IMR-90 (cell line): ENCODE data around the gene IGSF9B. TPM values are rescaled to one million over a fixed set of nuclear protein-coding genes. Genes with fewer than 3 reads are reported as not detected.

Experiments
- ATAC-seq: fragments of 200-7000 bp; cut with Tn5 transposase; 2 replicates; pipeline ENCODE4 v1.9.1; 2020; ENCODE audit warnings: low read depth, mild to moderate bottlenecking, moderate library complexity
- BruUV-seq: library from RNA; stranded (reverse); fragments of 400-500 nt; replicated peaks from 2 replicates; lab custom pipeline; 2021; lab: Mats Ljungman, UMichigan
- CTCF ChIA-PET: fragments of 300-600 bp; formaldehyde crosslinking; extraction: SDS; loops from one replicate; lab custom pipeline; 2021; ENCODE audit warnings: antibody characterized with exemption; lab: Yijun Ruan, JAX
- POLR2A ChIA-PET: fragments of 300-600 bp; sonication (Branson Sonifier 250); formaldehyde crosslinking; loops from one replicate; lab custom pipeline; 2022; ENCODE audit warnings: antibody characterized with exemption; ENCODE audit not compliant: unreplicated experiment; lab: Charles Lee
- DNase-seq: peaks from one replicate; pipeline ENCODE4 v3.0.0; 2013
- H2AFZ ChIP-seq: replicated peaks from 2 replicates; pipeline ENCODE3; 2013; ENCODE audit warnings: low read length, mild to moderate bottlenecking; ENCODE audit not compliant: poor library complexity
- H2AK5ac ChIP-seq: 2 replicates; pipeline ENCODE4 v1.6.1; 2013; ENCODE audit warnings: low read depth, low read length, inconsistent platforms
- H2AK9ac ChIP-seq: replicated peaks from 2 replicates; pipeline ENCODE3; 2013; ENCODE audit warnings: mild to moderate bottlenecking, low read depth, low read length, moderate library complexity; ENCODE audit not compliant: poor library complexity
- H2BK120ac ChIP-seq: 2 replicates; pipeline ENCODE4 v1.6.1; 2013; ENCODE audit warnings: low read depth, low read length, inconsistent platforms
- H2BK15ac ChIP-seq: 3 replicates; pipeline ENCODE4 v1.6.1; 2013; ENCODE audit warnings: low read depth, low read length, inconsistent platforms
- H2BK20ac ChIP-seq: 2 replicates; pipeline ENCODE4 v1.6.1; 2013; ENCODE audit warnings: low read depth, mild to moderate bottlenecking, inconsistent platforms, low read length, moderate library complexity
- H2BK5ac ChIP-seq: 2 replicates; pipeline ENCODE4 v1.6.1; 2013; ENCODE audit warnings: mild to moderate bottlenecking, low read depth, low read length, inconsistent platforms; ENCODE audit not compliant: poor library complexity, severe bottlenecking
- H3K14ac ChIP-seq: replicated peaks from 2 replicates; pipeline ENCODE4 v1.6.1; 2013; ENCODE audit warnings: low read depth, low read length, inconsistent platforms
- H3K18ac ChIP-seq: 2 replicates; pipeline ENCODE4 v1.6.1; 2013; ENCODE audit warnings: low read depth, low read length, control low read depth
- H3K23ac ChIP-seq: 2 replicates; pipeline ENCODE4 v1.6.1; 2013; ENCODE audit warnings: low read depth, low read length, inconsistent platforms
- H3K27ac ChIP-seq: 2 replicates; pipeline ENCODE4 v1.5.1; 2013; ENCODE audit warnings: mild to moderate bottlenecking, control low read depth, low read length; ENCODE audit not compliant: insufficient read depth
- H3K27me3 ChIP-seq: 2 replicates; pipeline ENCODE4 v1.6.1; 2013; ENCODE audit warnings: low read length; ENCODE audit not compliant: control insufficient read depth, insufficient read depth
- H3K36me3 ChIP-seq: 2 replicates; pipeline ENCODE4 v1.6.1; 2013; ENCODE audit warnings: low read length, mixed read lengths; ENCODE audit not compliant: control insufficient read depth, insufficient read depth
- H3K4ac ChIP-seq: 2 replicates; pipeline ENCODE4 v1.6.1; 2013; ENCODE audit warnings: low read depth, low read length, inconsistent platforms
- H3K4me1 ChIP-seq: 2 replicates; pipeline ENCODE4 v1.6.1; 2013; ENCODE audit warnings: low read length, mixed read lengths; ENCODE audit not compliant: control insufficient read depth, insufficient read depth
- H3K4me2 ChIP-seq: 2 replicates; pipeline ENCODE4 v1.6.1; 2013; ENCODE audit warnings: low read depth, mild to moderate bottlenecking, control low read depth, low read length, moderate library complexity
- H3K4me3 ChIP-seq: 2 replicates; pipeline ENCODE4 v1.5.1; 2013; ENCODE audit warnings: low read depth, mild to moderate bottlenecking, control low read depth, low read length, moderate library complexity; ENCODE audit not compliant: insufficient read depth
- H3K56ac ChIP-seq: 2 replicates; pipeline ENCODE4 v1.6.1; 2013; ENCODE audit warnings: low read length, inconsistent platforms; ENCODE audit not compliant: insufficient read depth; ENCODE audit errors: extremely low read depth
- H3K79me1 ChIP-seq, 2 experiments: 2 replicates each; pipeline ENCODE4 v1.6.1; 2013; ENCODE audit warnings: low read length in 2 of 2, inconsistent platforms in 1 of 2, low read depth in 1 of 2
- H3K9ac ChIP-seq: 2 replicates; pipeline ENCODE4 v1.6.1; 2013; ENCODE audit warnings: low read depth, low read length, control low read depth
- H3K9me1 ChIP-seq: 2 replicates; pipeline ENCODE4 v1.6.1; 2013; ENCODE audit warnings: low read length, inconsistent platforms; ENCODE audit not compliant: insufficient read depth
- H3K9me3 ChIP-seq: 2 replicates; pipeline ENCODE4 v1.6.1; 2013; ENCODE audit warnings: low read length; ENCODE audit not compliant: control insufficient read depth, insufficient read depth
- H4K20me1 ChIP-seq: 2 replicates; pipeline ENCODE4 v1.6.1; 2013; ENCODE audit warnings: low read length, inconsistent platforms; ENCODE audit not compliant: insufficient read depth
- H4K5ac ChIP-seq: 2 replicates; pipeline ENCODE4 v1.6.1; 2013; ENCODE audit warnings: mild to moderate bottlenecking, low read depth, low read length, control low read depth
- H4K8ac ChIP-seq, 2 experiments: 2 replicates each; pipeline ENCODE4 v1.6.1; 2013; ENCODE audit warnings: low read depth in 2 of 2, low read length in 2 of 2, control low read depth in 1 of 2, inconsistent platforms in 1 of 2
- H4K91ac ChIP-seq: 2 replicates; pipeline ENCODE4 v1.6.1; 2013; ENCODE audit warnings: low read depth, low read length, inconsistent platforms; ENCODE audit not compliant: insufficient read depth
- BHLHE40 ChIP-seq: fragments of 150-350 bp; IDR thresholded peaks from 2 replicates; pipeline ENCODE4 v1.6.1; 2016; ENCODE audit warnings: mild to moderate bottlenecking, low read depth, low read length
- CEBPB ChIP-seq: IDR thresholded peaks from 2 replicates; pipeline ENCODE4 v1.6.1; 2012; ENCODE audit warnings: low read depth, low read length, improper control_type of control experiment
- CHD1 ChIP-seq: IDR thresholded peaks from 2 replicates; pipeline ENCODE4 v1.6.1; 2012; ENCODE audit warnings: low read depth, low read length, improper control_type of control experiment
- ELK1 ChIP-seq: fragments of 150-350 bp; IDR thresholded peaks from 2 replicates; pipeline ENCODE4 v1.6.1; 2016; ENCODE audit warnings: low read depth, mild to moderate bottlenecking, low read length, moderate library complexity, borderline replicate concordance
- FOS ChIP-seq: fragments of 150-350 bp; IDR thresholded peaks from 2 replicates; pipeline ENCODE4 v1.6.1; 2016; ENCODE audit warnings: low read depth, low read length
- MAFK ChIP-seq: IDR thresholded peaks from 2 replicates; pipeline ENCODE4 v1.6.1; 2012; ENCODE audit warnings: low read depth, low read length, improper control_type of control experiment
- MAZ ChIP-seq: IDR thresholded peaks from 2 replicates; pipeline ENCODE4 v1.6.1; 2012; ENCODE audit warnings: low read depth, mild to moderate bottlenecking, low read length, improper control_type of control experiment, moderate library complexity, borderline replicate concordance
- MXI1 ChIP-seq: IDR thresholded peaks from 2 replicates; pipeline ENCODE4 v1.6.1; 2012; ENCODE audit warnings: low read depth, mild to moderate bottlenecking, low read length, moderate library complexity, borderline replicate concordance
- NFE2L2 ChIP-seq: fragments of 150-350 bp; IDR thresholded peaks from 2 replicates; pipeline ENCODE4 v1.6.1; 2016; ENCODE audit warnings: low read depth, mild to moderate bottlenecking, low read length
- POLR2A ChIP-seq: IDR thresholded peaks from 2 replicates; pipeline ENCODE4 v1.6.1; 2012; ENCODE audit warnings: mild to moderate bottlenecking, low read depth, low read length
- RAD21 ChIP-seq: IDR thresholded peaks from 2 replicates; pipeline ENCODE4 v1.6.1; 2012; ENCODE audit warnings: low read length, improper control_type of control experiment
- RCOR1 ChIP-seq: IDR thresholded peaks from 2 replicates; pipeline ENCODE4 v1.6.1; 2012; ENCODE audit warnings: mild to moderate bottlenecking, low read length, improper control_type of control experiment; ENCODE audit not compliant: insufficient replicate concordance
- RFX5 ChIP-seq: IDR thresholded peaks from 2 replicates; pipeline ENCODE4 v1.8.0; 2012; ENCODE audit warnings: low read depth, mild to moderate bottlenecking, low read length, moderate library complexity
- SMC3 ChIP-seq: fragments of 150-350 bp; IDR thresholded peaks from 2 replicates; pipeline ENCODE4 v1.6.1; 2016; ENCODE audit warnings: low read depth, mild to moderate bottlenecking, antibody characterized with exemption, low read length, moderate library complexity
- USF2 ChIP-seq: fragments of 150-350 bp; IDR thresholded peaks from 2 replicates; pipeline ENCODE4 v1.6.1; 2017; ENCODE audit warnings: mild to moderate bottlenecking, antibody characterized with exemption, low read length, low read depth
- whole genome bisulfite sequencing, 2 experiments: methylation state at CpG; one replicate each; pipeline versions ENCODE4 v1.1.5 to v1.1.7; 2013; ENCODE audit warnings: missing lambda C conversion rate in 2 of 2; ENCODE audit not compliant: insufficient read length in 1 of 2; ENCODE audit errors: extremely low coverage in 2 of 2; 5-methylcytosine and 5-hydroxymethylcytosine counted together
- dilution Hi-C: fragments of 300-500 bp; cut with HindIII; formaldehyde crosslinking; loops from one replicate; pipeline ENCODE4 v1.14.3; 2018; ENCODE audit warnings: low sequenced_read_pairs; ENCODE audit not compliant: unreplicated experiment
- in situ Hi-C: fragments of 300-500 bp; cut with MboI; formaldehyde crosslinking; loops from 3 replicates; pipeline ENCODE4 v1.14.3; 2019; ENCODE audit warnings: low sequenced_read_pairs, inconsistent platforms, mixed read lengths
- intact Hi-C: fragments of 100-400 bp; cut with micrococcal nuclease; formaldehyde crosslinking; loops from 2 replicates; pipeline ENCODE4 v1.10.0; 2022
- polyA plus RNA-seq, 3 experiments: library from polyadenylated mRNA; depleted of rRNA; stranded (reverse); fragments of >200 nt; gene quantifications; 2 replicates each; pipeline ENCODE4 v1.2.3, GENCODE V29; 2012; ENCODE audit warnings: low replicate concordance in 1 of 3
- total RNA-seq: library from RNA; depleted of rRNA; stranded (reverse); fragments of >200 nt; gene quantifications from 2 replicates; pipeline ENCODE4 v1.2.3, GENCODE V29; 2012
- TF ChIP-seq, protein P1 (sequence below): conservative IDR thresholded peaks from 2 replicates; pipeline ENCODE4 v1.5.1; 2012; ENCODE audit warnings: mild to moderate bottlenecking, low read depth, low read length, improper control_type of control experiment

The IGSF9B gene
- total and polyA plus RNA-seq, 2 of the 4 experiments (the other 2 are of a cell fraction): under 0.01 to 0.10 TPM

GRCh38 chr11:133911171-133911570 is 45.6 kb downstream of the IGSF9B start:
- H2AK5ac ChIP-seq: no peak overlapping the region
- H3K27ac ChIP-seq: no peak overlapping the region
- no peaks in the 10 kb centered on the region for H3K79me1 ChIP-seq
- intact Hi-C loops: no loop called here
- H4K8ac ChIP-seq: no peak overlapping the region
- H2BK120ac ChIP-seq: no peak overlapping the region
- H3K4me3 ChIP-seq: no peak overlapping the region
- TF ChIP-seq SMC3 (no peak), ELK1 (no peak), POLR2A (no peak), CHD1 (no peak), BHLHE40 (no peak), MAZ (no peak), FOS (no peak), RCOR1 (no peak), RAD21 (no peak), CEBPB (no peak), NFE2L2 (no peak), MXI1 (no peak), RFX5 (no peak), USF2 (no peak), MAFK (no peak)
- TF ChIP-seq, protein P1, sequence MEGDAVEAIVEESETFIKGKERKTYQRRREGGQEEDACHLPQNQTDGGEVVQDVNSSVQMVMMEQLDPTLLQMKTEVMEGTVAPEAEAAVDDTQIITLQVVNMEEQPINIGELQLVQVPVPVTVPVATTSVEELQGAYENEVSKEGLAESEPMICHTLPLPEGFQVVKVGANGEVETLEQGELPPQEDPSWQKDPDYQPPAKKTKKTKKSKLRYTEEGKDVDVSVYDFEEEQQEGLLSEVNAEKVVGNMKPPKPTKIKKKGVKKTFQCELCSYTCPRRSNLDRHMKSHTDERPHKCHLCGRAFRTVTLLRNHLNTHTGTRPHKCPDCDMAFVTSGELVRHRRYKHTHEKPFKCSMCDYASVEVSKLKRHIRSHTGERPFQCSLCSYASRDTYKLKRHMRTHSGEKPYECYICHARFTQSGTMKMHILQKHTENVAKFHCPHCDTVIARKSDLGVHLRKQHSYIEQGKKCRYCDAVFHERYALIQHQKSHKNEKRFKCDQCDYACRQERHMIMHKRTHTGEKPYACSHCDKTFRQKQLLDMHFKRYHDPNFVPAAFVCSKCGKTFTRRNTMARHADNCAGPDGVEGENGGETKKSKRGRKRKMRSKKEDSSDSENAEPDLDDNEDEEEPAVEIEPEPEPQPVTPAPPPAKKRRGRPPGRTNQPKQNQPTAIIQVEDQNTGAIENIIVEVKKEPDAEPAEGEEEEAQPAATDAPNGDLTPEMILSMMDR: no peak
- no TSS peak for BruUV-seq
- ChIA-PET CTCF (no interaction called here), POLR2A (no interaction called here)
- peaks cover 10% of the 10 kb centered on the region; the same call in 1 of the 2 replicates for H3K9me3 ChIP-seq
- H4K91ac ChIP-seq: no peak overlapping the region
- H2AK9ac ChIP-seq: no peak overlapping the region
- dilution Hi-C loops: no loop called here
- no peak overlapping the region for H3K23ac ChIP-seq
- no peak overlapping the region for H2BK20ac ChIP-seq
- in situ Hi-C loops: no loop called here
- no peaks in the 10 kb centered on the region for H3K9me1 ChIP-seq
- H2BK15ac ChIP-seq: no peak overlapping the region
- DNase-seq: no peak
- no peak overlapping the region for H3K4ac ChIP-seq
- H3K4me2 ChIP-seq: no peak overlapping the region
- no peak for ATAC-seq
- no peak overlapping the region for H3K18ac ChIP-seq
- no CpG with 5 or more reads among the region's 3 CpGs for WGBS, 2 experiments
- no peaks in the 10 kb centered on the region for H4K20me1 ChIP-seq
- H3K36me3 ChIP-seq: no peaks in the 10 kb centered on the region
- no peak overlapping the region for H2BK5ac ChIP-seq
- H3K9ac ChIP-seq: no peak overlapping the region
- no peak overlapping the region for H3K56ac ChIP-seq
- no peak overlapping the region for H3K14ac ChIP-seq
- no peak overlapping the region for H2AFZ ChIP-seq
- H4K5ac ChIP-seq: no peak overlapping the region
- H3K27me3 ChIP-seq: no peaks in the 10 kb centered on the region
- no peaks in the 10 kb centered on the region for H3K4me1 ChIP-seq
